Stimulated activated naive B cell treated with anti-CD40 and anti-IgM and Interleukin-4, amounts not matched to agents 10 μg/mL and 1 μg/mL and 100 μg/mL, for 72 hours (primary cell): Measurements from ENCODE around the gene CRKL.

Experiments
- ATAC-seq, 2 donors: fragments of 150-1000 bp; cut with Tn5 transposase; replicated peaks; 2 replicates each; pipeline ENCODE4 v1.10.0; 2021; ENCODE audit warnings: moderate library complexity in 1 of 2
- DNase-seq: peaks from one replicate; pipeline ENCODE4 v3.0.0; 2021
- H3K27ac Mint-ChIP-seq: one replicate; pipeline ENCODE4 v1.8.0; 2022; ENCODE audit warnings: mild to moderate bottlenecking, mixed read lengths
- H3K27me3 Mint-ChIP-seq, 2 donors: one replicate each; pipeline ENCODE4 v1.8.0; 2022; ENCODE audit warnings: mixed read lengths in 2 of 2
- H3K36me3 Mint-ChIP-seq, 2 donors: one replicate each; pipeline ENCODE4 v1.8.0; 2022; ENCODE audit warnings: mixed read lengths in 2 of 2, mild to moderate bottlenecking in 1 of 2
- H3K4me1 Mint-ChIP-seq, 2 donors: one replicate each; pipeline ENCODE4 v1.8.0; 2022; ENCODE audit warnings: mixed read lengths in 2 of 2, mild to moderate bottlenecking in 1 of 2
- H3K4me3 Mint-ChIP-seq, 2 donors: one replicate each; pipeline ENCODE4 v1.8.0; 2022; ENCODE audit warnings: mild to moderate bottlenecking in 2 of 2, mixed read lengths in 2 of 2, moderate library complexity in 1 of 2
- H3K9me3 Mint-ChIP-seq, 2 donors: one replicate each; pipeline ENCODE4 v1.8.0; 2022; ENCODE audit warnings: mixed read lengths in 2 of 2, mild to moderate bottlenecking in 1 of 2

Gene CRKL

GRCh38 chr22:20998411-20999336 is 81.5 kb downstream of the CRKL start:
- Mint-ChIP-seq H3K27me3 (no peaks in the 10 kb centered on the region), H3K9me3 (no peaks in the 10 kb centered on the region), H3K27ac (peak overlapping the region; percentile 92), H3K4me3 (no peak overlapping the region), H3K36me3 (peaks cover 30 to 42% of the 10 kb centered on the region in 2 donors), H3K4me1 (peaks cover 23 to 43% of the 10 kb centered on the region in 2 donors)
- DNase-seq (no peak), ATAC-seq (no peak)

GRCh38 chr22:20999350-21000206 is 82.4 kb downstream of the CRKL start:
- Mint-ChIP-seq H3K9me3 (no peaks in the 10 kb centered on the region), H3K4me1 (peaks cover 23 to 46% of the 10 kb centered on the region in 2 donors), H3K36me3 (peaks cover 30 to 41% of the 10 kb centered on the region in 2 donors), H3K4me3 (peak overlapping the region; percentile 83 to 97), H3K27me3 (no peaks in the 10 kb centered on the region), H3K27ac (peak overlapping the region; percentile 73)
- DNase-seq = no peak
- ATAC-seq = no peak

- Mint-ChIP-seq H3K4me1 (peaks cover 23 to 46% of the 10 kb centered on the region in 2 donors), H3K27ac (peak overlapping the region; percentile 98), H3K36me3 (peaks cover 29 to 34% of the 10 kb centered on the region in 2 donors), H3K27me3 (no peaks in the 10 kb centered on the region), H3K9me3 (no peaks in the 10 kb centered on the region), H3K4me3 (peak overlapping the region; percentile 83 to 97)
- DNase-seq (no peak), ATAC-seq (no peak)
Observed at GRCh38 chr22:21000207-21000986, 83.2 kb downstream of the CRKL start.

- H3K27ac Mint-ChIP-seq = peak overlapping the region; percentile 98
- H3K36me3 Mint-ChIP-seq = peaks cover 25 to 30% of the 10 kb centered on the region in 2 donors
- H3K27me3 Mint-ChIP-seq = no peaks in the 10 kb centered on the region
- peaks cover 22 to 44% of the 10 kb centered on the region in 2 donors for H3K4me1 Mint-ChIP-seq
- peak overlapping the region; percentile 83 to 97 for H3K4me3 Mint-ChIP-seq
- ATAC-seq = no peak
- DNase-seq = no peak
- H3K9me3 Mint-ChIP-seq = no peaks in the 10 kb centered on the region
Observed at GRCh38 chr22:21000987-21001600, 83.9 kb downstream of the CRKL start.

GRCh38 chr22:21001601-21002325 is 84.6 kb downstream of the CRKL start, which contains the start of gene THAP7:
TSS of gene THAP7 (minus strand) at chr22:21002118. CDS start at chr22:21001911, 207 bp downstream.
- H3K27me3 Mint-ChIP-seq = no peaks in the 10 kb centered on the region
- no peaks in the 10 kb centered on the region for H3K9me3 Mint-ChIP-seq
- ATAC-seq (peak; percentile 92 to 93), DNase-seq (peak; percentile 95)
- peaks cover 23 to 26% of the 10 kb centered on the region in 2 donors for H3K36me3 Mint-ChIP-seq
- peak within 1 kb of the TSS; percentile 98 for H3K27ac Mint-ChIP-seq
- H3K4me1 Mint-ChIP-seq = peaks cover 20 to 42% of the 10 kb centered on the region in 2 donors
- H3K4me3 Mint-ChIP-seq = peak within 1 kb of the TSS; percentile 83 to 97
